ENCODE data around the gene OR2S2. TPM values are rescaled to one million over a fixed set of nuclear protein-coding genes. Genes with fewer than 3 reads are reported as not detected.
"Not testable (repeated sequence)": the region's sequence is repeated elsewhere in the genome, so short reads cannot be mapped to it uniquely, and the experiment has no call there.

The OR2S2 gene
- total RNA-seq, 4 donors from 2014 or later: not detected

DNA sequence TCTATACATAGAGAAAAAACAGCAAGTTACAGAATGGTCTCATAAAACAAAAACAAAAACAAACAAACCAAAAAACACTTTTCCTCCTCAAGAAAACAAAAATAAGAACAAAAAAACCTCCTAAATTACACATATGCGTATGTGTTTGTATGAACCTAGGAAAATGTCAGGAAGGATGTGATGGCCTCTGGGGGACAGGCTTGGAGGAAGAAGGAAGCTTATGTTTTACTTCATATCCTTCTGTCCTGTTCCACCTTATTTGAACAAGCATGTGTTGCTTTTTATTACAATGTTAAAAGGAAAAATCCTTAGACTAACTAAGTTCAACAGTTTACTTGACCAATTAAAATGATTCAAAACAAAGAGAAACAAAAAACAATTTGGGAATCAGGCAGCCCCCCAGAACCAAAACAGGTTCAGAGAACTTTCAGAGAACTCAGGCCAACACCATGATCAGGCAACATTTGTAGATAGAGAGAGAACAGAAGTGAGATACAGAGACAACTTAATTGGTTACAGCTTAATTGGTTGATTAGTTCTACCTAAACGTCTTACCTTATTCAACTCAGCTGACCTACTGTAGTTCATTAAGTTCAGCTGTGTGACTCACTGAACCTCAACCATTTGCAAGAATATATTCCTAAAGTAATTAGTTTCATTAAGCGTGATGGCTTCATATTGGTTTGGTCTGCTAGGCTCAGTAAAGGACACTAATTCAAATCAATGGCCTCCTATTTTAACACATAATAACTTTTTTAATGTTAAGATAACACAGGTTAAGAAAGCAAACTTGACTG lies 38.5 kb downstream of the OR2S2 start:
- TF ChIP-seq EP300 (IDR thresholded peaks at IDR 0.05) (no peak), POLR2AphosphoS5 (IDR thresholded peaks at IDR 0.05) (no peak), POLR2A (IDR thresholded peaks at IDR 0.05) (no peak)
- TF ChIP-seq, protein P1, sequence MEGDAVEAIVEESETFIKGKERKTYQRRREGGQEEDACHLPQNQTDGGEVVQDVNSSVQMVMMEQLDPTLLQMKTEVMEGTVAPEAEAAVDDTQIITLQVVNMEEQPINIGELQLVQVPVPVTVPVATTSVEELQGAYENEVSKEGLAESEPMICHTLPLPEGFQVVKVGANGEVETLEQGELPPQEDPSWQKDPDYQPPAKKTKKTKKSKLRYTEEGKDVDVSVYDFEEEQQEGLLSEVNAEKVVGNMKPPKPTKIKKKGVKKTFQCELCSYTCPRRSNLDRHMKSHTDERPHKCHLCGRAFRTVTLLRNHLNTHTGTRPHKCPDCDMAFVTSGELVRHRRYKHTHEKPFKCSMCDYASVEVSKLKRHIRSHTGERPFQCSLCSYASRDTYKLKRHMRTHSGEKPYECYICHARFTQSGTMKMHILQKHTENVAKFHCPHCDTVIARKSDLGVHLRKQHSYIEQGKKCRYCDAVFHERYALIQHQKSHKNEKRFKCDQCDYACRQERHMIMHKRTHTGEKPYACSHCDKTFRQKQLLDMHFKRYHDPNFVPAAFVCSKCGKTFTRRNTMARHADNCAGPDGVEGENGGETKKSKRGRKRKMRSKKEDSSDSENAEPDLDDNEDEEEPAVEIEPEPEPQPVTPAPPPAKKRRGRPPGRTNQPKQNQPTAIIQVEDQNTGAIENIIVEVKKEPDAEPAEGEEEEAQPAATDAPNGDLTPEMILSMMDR (IDR thresholded peaks at IDR 0.05): no peak
- DNase-seq (ENCODE audit: low spot score in 2 of 2): no peak
- no peak overlapping the region for H3K4me3 ChIP-seq
- no peaks in the 10 kb centered on the region for H3K9me3 ChIP-seq
- H3K4me1 ChIP-seq: peaks cover 27% of the 10 kb centered on the region
- H3K27ac ChIP-seq: no peak overlapping the region
- WGBS: 75% methylated on average over 3 of the region's 3 CpGs
- no peaks in the 10 kb centered on the region for H3K36me3 ChIP-seq
- no peaks in the 10 kb centered on the region for H3K27me3 ChIP-seq

DNA sequence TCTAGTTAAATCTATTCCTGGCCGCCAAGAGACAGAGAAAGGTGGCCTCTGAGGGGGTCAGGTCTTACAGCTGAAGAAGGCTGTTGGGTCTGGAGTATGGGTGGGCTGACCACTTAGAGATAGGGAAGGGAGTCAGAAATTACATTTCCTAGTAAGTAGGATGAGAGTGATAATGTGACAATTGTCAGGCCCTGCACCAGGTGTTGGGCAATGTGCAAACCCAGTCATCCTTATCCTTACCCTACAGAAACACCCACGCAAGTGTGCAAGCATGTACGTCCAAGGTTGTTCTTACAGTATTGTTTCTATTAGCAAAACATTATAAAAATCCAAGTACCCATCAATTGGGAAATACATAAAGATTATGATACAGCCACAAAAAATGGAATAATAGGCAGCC lies 39.2 kb downstream of the OR2S2 start:
- WGBS: 96% methylated on average over 3 of the region's 3 CpGs
- no peak overlapping the region for H3K27ac ChIP-seq
- TF ChIP-seq, protein P1 (IDR thresholded peaks at IDR 0.05): no peak
- TF ChIP-seq POLR2A (IDR thresholded peaks at IDR 0.05) (no peak), EP300 (IDR thresholded peaks at IDR 0.05) (no peak), POLR2AphosphoS5 (IDR thresholded peaks at IDR 0.05) (no peak)

DNA sequence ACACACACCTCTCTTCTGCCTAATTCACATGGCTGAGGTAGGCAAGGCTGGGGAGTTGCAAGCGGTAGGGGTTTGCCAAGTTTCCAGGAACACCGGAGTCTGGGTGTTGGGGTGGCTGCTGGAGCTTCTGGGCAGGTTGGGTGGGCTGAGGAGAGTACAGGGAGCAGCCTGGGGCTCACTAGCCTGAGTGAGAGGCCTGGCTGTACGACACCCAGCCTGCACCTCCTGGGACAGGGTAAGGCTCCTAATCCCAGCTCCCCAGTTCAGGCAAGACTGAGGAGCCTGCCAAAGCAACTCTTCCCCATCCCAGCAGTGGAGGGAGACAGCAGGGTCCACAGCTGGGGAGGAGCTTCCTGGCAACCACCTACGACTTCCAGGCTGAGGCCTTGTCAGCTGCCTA lies 40.7 kb downstream of the OR2S2 start:
- H3K4me1 ChIP-seq: peaks cover 20% of the 10 kb centered on the region
- WGBS: 81% methylated on average over 3 of the region's 4 CpGs

More for the DNA sequence above, 39.2 kb downstream of the OR2S2 start:
- H3K4me1 ChIP-seq: peaks cover 26% of the 10 kb centered on the region
- H3K27me3 ChIP-seq: no peaks in the 10 kb centered on the region
- H3K9me3 ChIP-seq: no peaks in the 10 kb centered on the region
- H3K36me3 ChIP-seq: no peaks in the 10 kb centered on the region
- no peak overlapping the region for H3K4me3 ChIP-seq
- DNase-seq (ENCODE audit: low spot score in 2 of 2): no peak

DNA sequence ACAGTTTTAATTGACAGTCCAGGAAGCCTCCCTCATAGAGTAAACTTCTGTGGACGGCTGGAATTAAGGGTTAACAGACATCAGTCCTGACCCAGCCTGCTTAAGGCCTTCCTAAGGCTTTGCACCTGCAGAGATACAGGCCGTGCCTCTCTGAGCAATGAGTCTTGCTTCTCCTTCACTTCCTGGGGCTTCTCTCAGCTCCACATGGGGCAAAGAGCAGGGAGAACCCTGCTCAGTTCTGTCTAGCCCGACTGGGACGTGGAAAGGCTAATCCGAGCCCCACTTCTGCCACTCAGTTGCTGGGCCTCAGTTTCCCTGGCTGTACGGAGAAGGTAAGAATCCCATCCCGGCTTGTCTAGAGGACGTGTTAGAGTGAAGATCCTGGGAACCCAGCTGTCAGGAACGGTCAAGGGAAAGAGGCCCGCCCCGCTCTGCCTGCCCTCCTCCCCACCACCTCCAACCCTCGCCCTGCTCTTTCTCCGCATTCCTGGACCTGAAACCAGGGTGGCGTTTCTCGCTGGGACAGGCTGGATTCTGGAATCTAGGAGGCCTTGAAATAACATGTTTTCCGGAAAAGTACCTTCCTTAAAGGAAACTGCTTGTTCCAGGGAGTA lies 42.2 kb downstream of the OR2S2 start:
- H3K4me1 ChIP-seq: peaks cover 31% of the 10 kb centered on the region
- DNase-seq (ENCODE audit: low spot score in 2 of 2): no peak
- no peaks in the 10 kb centered on the region for H3K27me3 ChIP-seq
- TF ChIP-seq, protein P1 (IDR thresholded peaks at IDR 0.05): no peak
- H3K4me3 ChIP-seq: no peak overlapping the region
- 79% methylated on average over 16 of the region's 16 CpGs for WGBS
- peak overlapping the region; percentile 70 for H3K27ac ChIP-seq
- no peaks in the 10 kb centered on the region for H3K36me3 ChIP-seq
- no peaks in the 10 kb centered on the region for H3K9me3 ChIP-seq

More for the DNA sequence above, 40.7 kb downstream of the OR2S2 start:
- no peaks in the 10 kb centered on the region for H3K27me3 ChIP-seq
- no peaks in the 10 kb centered on the region for H3K9me3 ChIP-seq
- DNase-seq (ENCODE audit: low spot score in 2 of 2): no peak
- TF ChIP-seq POLR2A (IDR thresholded peaks at IDR 0.05): no peak
- TF ChIP-seq, protein P1 (IDR thresholded peaks at IDR 0.05): no peak
- TF ChIP-seq POLR2AphosphoS5 (IDR thresholded peaks at IDR 0.05): no peak
- H3K27ac ChIP-seq: peak overlapping the region; percentile 6
- H3K36me3 ChIP-seq: no peaks in the 10 kb centered on the region
- H3K4me3 ChIP-seq: no peak overlapping the region

DNA sequence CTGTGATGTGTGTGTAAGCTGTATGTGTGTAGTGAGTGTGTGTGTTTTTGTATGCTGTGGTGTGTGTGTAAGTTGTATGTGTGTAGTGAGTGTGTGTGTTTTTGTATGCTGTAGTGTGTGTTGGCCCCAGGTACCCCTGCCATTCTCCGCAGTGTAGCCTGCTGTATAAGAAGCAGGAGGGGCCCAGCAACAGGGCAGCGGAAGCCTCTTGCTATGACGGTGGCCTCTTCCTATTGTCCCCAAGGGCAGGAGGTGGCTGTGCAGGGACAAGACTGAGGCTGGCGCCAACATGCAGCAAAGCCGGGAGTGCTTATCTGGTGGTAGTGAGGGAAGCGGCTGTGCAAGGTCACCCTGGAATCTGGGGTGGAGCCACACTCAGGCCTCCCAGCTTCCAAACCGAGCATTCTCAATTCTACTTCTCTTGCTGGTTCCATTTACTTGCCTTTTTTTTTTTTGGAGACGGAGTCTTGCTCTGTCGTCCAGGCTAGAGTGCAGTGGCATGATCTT lies 43.6 kb downstream of the OR2S2 start:
- TF ChIP-seq EP300 (IDR thresholded peaks at IDR 0.05): no peak
- TF ChIP-seq POLR2A (IDR thresholded peaks at IDR 0.05): no peak
- TF ChIP-seq, protein P1 (IDR thresholded peaks at IDR 0.05): no peak
- TF ChIP-seq POLR2AphosphoS5 (IDR thresholded peaks at IDR 0.05): no peak
- H3K4me3 ChIP-seq: no peak overlapping the region
- H3K27me3 ChIP-seq: no peaks in the 10 kb centered on the region
- H3K4me1 ChIP-seq: peaks cover 45% of the 10 kb centered on the region
- no peaks in the 10 kb centered on the region for H3K36me3 ChIP-seq
- no peaks in the 10 kb centered on the region for H3K9me3 ChIP-seq
- WGBS: 28% methylated on average over 9 of the region's 9 CpGs
- peak overlapping the region; percentile 45 for H3K27ac ChIP-seq
- no peak for DNase-seq (ENCODE audit: low spot score in 2 of 2)

DNA sequence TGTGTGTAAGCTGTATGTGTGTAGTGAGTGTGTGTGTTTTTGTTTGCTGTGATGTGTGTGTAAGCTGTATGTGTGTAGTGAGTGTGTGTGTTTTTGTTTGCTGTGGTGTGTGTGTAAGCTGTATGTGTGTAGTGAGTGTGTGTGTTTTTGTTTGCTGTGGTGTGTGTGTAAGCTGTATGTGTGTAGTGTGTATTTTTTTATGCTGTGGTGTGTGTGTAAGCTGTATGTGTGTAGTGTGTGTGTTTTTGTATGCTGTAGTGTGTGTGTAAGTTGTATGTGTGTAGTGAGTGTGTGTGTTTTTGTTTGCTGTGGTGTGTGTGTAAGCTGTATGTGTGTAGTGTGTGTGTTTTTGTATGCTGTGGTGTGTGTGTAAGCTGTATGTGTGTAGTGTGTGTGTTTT lies 44.5 kb downstream of the OR2S2 start:
- H3K4me3 ChIP-seq; H3K36me3 ChIP-seq; DNase-seq (ENCODE audit: low spot score in 2 of 2); H3K27ac ChIP-seq; H3K27me3 ChIP-seq; H3K9me3 ChIP-seq: not testable (repeated sequence)
- H3K4me1 ChIP-seq: peaks cover 55% of the 10 kb centered on the region

Data from suprapubic skin (tissue), 4 donors.